Raji (cell line): Measurements from ENCODE around the gene VEPH1.

Source experiments
- POLR2A ChIP-seq: IDR thresholded peaks from 2 replicates; pipeline ENCODE4 v1.6.1; 2011; ENCODE audit warnings: low read depth, low read length, control low read depth; ENCODE audit not compliant: insufficient read depth

The VEPH1 gene

GRCh38 chr3:157495846-157496245 lies 7.4 kb downstream of the VEPH1 start:
- no peak for TF ChIP-seq POLR2A

DNA sequence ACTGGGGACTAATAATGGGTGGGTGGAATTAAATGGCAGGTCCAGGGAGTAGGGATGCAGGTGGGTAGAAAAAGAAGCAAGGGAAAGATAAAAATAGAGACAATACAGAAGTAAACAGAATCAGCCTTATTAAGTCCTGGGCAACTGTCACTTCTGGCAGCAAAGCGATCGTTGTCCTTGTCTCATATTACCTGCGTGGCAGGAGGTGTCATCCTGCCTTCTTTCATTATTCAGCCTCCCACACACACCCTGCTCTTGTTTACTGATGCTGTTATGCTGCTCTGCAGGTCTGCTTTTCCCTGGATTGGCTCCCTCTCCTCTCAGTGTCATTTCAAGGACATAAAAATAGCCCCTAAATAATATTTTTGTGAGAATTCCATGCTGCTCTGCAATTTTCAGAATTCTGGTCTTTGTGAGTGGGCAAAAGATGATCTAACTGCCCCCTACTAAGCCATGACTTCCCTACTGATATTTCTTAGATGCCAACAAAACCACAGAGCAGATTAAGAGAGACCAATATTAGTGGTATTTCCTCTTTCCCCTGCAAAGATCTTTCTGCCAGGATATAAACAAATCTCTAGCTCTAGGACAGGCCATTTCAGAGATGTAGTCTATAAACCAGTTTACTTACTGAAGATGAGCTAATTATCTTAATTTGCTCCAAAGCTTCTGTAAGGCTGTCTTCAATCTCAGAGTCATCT lies 8.5 kb downstream of the VEPH1 start:
- no peak for TF ChIP-seq POLR2A

- TF ChIP-seq POLR2A = no peak
These were observed 9.3 kb downstream of the VEPH1 start for GRCh38 chr3:157493627-157494550.

- TF ChIP-seq POLR2A = no peak
These were observed 12.1 kb downstream of the VEPH1 start for GRCh38 chr3:157491136-157491535.

- TF ChIP-seq POLR2A = no peak
These were observed 15.1 kb downstream of the VEPH1 start for GRCh38 chr3:157488144-157488543.

DNA sequence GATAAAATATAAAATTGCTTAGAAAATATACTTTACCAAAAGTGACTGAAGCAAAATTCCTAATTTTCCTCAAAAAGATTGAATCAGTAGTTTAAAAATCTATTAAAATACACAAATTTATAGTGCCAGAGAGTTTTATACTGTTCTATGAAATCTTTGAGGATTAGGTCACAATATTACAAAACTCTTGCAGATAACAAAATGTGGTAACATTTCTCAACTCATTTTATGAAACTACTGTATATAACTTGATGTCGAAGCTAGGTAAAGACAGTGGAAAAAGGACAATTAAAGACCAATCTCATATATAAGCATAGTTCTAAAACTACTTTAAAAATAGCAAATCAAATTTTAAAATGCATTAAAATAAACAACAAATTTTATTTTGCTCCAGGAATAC lies 15.9 kb downstream of the VEPH1 start:
- TF ChIP-seq POLR2A = no peak

DNA sequence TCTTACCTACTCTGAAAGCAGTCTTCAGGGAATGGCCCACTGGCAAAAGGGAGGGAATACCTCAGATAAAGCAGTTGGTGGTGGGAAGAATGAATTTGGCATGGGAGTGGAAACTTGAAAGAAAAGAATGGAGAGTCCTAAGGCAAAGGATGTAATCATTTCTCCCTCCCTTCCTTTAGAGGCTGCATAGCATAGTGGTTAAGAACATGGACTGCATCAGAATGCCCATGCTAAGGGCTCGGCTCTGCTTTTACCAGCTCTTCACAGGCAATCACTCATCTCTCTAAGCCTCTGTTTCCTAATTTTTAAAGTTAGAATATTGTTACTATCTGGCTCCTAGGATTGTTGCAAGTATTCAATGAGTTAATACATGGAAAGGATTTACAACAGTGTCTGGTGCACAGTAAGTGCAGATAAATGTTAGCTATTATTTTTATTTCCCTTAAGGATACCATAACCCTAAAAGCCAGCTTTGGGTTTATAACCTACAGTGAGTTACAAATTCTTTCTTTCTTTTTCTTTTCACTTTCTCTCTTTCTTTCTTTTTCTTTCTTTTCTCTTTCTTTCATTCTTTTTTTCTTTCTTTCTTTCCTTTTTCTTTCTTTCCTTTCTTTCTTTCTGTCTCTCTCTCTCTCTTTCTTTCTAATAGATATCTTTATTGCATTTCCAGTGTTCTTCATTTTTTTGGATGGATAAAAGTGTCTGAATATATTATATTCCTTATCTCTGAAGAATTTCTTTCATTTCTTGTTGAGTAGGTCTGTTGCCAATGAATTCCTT lies 23.6 kb downstream of the VEPH1 start:
- TF ChIP-seq POLR2A = no peak

DNA sequence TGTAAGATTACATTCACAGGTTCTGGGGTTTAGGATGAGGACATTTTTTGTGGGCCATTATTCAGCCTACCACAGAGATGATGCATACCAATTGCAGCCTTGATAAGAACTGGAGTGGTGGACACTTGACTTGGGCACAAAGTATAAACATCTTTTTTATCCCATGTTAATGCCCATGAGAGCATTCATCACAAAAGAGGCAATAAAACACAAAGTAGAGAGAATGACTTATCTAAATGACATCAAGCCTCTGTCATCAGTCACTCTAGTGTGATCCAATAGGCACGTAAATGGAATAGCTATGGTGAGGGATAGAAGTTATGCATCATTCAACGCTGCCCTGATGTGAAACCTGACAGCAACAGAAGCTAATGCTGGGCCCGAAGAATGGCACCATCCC lies 25.8 kb downstream of the VEPH1 start:
- no peak for TF ChIP-seq POLR2A

DNA sequence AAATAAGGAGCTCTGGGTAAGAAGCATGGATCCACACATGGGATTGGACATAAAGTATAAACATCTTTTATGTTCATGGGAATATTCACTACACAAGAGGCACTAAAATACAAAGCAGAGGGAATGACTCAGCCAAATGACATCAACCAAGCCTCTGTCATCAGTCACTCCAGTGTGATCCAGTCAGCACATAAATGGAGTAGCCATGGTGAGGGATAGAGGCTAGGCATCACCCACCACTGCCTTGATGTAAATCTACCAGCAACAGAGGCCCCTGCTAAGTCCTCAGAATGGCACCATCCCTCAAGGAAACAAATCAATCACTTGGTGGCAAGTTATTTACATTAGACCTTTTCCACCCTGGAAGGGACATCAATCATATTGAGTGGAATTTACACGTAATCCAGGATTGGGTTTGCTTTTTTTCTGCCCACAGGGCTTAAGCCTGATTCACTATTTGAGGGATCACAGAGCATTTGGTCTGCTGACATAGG lies 27.2 kb downstream of the VEPH1 start:
- TF ChIP-seq POLR2A = no peak

GRCh38 chr3:157472648-157473047 lies 30.6 kb downstream of the VEPH1 start:
- no peak for TF ChIP-seq POLR2A

- no peak for TF ChIP-seq POLR2A
These were observed 32.2 kb downstream of the VEPH1 start for GRCh38 chr3:157471064-157471463.

DNA sequence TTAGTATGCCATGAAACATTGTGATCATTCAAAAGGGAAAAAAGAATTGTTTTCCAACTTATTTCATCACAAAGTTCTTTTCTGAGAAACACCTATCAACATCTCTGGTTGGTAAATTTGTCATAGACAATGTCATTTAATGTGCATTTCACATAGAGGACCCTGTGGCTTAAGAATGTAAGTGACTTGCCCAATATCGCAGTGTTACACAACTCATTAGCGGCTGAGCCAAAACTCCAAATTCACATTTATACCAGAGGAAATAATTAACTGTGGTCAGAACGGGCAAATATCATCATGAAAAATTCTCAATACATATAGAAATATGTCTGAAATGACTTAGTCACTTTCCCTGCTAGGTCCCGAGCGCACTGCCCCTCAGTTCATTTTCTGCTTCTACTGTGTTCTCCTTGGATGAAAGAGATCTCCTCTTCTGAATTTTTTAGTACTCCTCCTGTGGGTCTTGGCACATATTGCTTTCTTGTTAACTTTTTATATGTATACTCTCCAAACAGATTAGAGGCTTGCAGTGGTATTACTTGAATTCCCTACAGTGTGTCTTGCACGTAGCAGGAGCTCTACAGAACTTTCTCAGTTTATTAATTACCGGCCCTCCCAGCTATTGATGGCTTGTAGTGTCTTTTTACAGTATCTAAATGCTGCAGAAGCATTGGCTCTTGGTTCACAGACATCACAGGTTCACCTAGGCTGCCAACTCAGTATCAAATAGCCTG lies 33.5 kb downstream of the VEPH1 start:
- TF ChIP-seq POLR2A = no peak

- TF ChIP-seq POLR2A = no peak
These were observed 36.0 kb downstream of the VEPH1 start for GRCh38 chr3:157467200-157467599.

GRCh38 chr3:157465741-157466140 lies 37.5 kb downstream of the VEPH1 start:
- TF ChIP-seq POLR2A = no peak

DNA sequence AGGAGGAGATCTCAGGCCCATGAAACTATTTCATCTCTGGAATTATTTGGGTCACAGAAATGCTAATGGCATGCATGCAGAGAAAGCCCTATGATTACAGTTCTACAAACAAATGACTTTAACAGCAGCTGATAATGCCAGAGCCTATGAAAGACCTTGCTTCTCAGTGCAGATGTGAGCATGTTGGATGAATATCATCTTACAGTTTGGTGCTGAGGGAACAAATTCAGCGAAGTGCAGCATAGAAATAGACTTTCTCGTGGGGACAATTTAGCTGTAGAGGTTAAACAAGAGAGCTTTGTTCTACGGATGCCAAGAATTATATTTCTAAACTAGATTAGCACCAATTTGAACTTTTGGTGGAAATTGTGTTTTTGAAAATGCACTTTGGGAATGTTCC lies 38.9 kb downstream of the VEPH1 start:
- no peak for TF ChIP-seq POLR2A
